Measurements from ENCODE around the gene VPS35L. TPM values are rescaled to one million over a fixed set of nuclear protein-coding genes. Genes with fewer than 3 reads are reported as not detected.

Gene VPS35L
- total RNA-seq, 1 experiment from 2014 or later: 11.7 TPM

DNA sequence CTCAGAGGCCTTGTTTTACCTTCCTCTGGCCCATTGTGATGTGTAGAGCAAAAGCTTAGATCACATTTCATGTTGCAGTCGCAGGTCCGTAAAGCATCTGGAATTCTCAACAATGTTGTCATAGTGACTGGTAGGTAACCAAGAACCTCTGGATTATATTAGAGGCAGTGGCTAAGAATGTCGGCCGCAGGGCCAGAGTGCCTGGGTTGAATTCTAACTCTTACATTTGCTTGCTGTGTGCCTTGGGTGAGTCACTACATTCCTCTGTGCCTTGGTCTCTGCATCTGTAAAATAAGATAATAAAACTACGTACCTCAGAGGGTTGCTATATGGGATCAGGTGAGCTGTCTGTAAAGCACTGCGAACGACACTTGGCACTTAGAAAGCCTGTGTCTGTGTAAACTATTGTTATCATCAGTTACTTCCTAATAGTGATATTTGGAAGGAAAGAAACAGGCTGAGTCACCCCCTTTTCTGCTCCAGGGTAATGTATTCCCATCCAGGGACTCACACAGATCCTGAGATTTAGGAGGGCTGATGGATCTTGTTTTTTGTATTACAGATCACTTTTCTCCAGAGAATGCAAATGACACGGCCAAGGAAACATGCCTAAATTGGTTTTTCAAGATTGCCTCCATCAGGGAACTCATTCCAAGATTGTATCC lies 52.2 kb downstream of the VPS35L start:
- Histone ChIP-seq H4K20me1 (ENCODE audit: insufficient read depth) (no peaks in the 10 kb centered on the region), H3K9me3 (ENCODE audit: insufficient read depth, low read depth) (no peaks in the 10 kb centered on the region), H3K4me3 (no peak overlapping the region), H3K36me3 (ENCODE audit: low read depth) (no peaks in the 10 kb centered on the region), H3K4me1 (replicated peaks; ENCODE audit: insufficient read depth) (peaks cover 52% of the 10 kb centered on the region), H3K9me2 (ENCODE audit: insufficient read depth) (no peaks in the 10 kb centered on the region), H3K27ac (peak overlapping the region; percentile 38; the same call in 1 of the 2 replicates), H3F3A (ENCODE audit: insufficient read depth, low read depth) (peaks cover 43% of the 10 kb centered on the region), H3K4me2 (peak overlapping the region; percentile 63), H2AFZ (no peak overlapping the region), H3K79me2 (ENCODE audit: low read depth) (no peaks in the 10 kb centered on the region), H3K27me3 (ENCODE audit: insufficient read depth, low read depth) (no peaks in the 10 kb centered on the region)
- POLR2A ChIA-PET (ENCODE audit: unreplicated experiment): interaction anchor here (0.6 kb wide), 1 partner anchor 280 kb away, joined by 3 read pairs; no protein-coding TSS in a partner anchor
- DNase-seq: peak; percentile 73 to 85
- TF ChIP-seq EZH2 (IDR thresholded peaks at IDR 0.05; ENCODE audit: low read depth) (no peak), CTCF (conservative IDR thresholded peaks at IDR 0.05) (no peak)
- intact Hi-C loops (cut with micrococcal nuclease; ENCODE audit: unreplicated experiment): loop anchor here (5.0 to 10.0 kb wide), 2 partner anchors 75 to 197 kb away; no protein-coding TSS in a partner anchor
- CTCF ChIA-PET: interaction anchor here (0.6 to 1.0 kb wide), 3 partner anchors 23 to 282 kb away, joined by 4 read pairs; no protein-coding TSS in a partner anchor
- BruUV-seq (replicated peaks): no TSS peak

- no peaks in the 10 kb centered on the region for H4K20me1 ChIP-seq (ENCODE audit: insufficient read depth)
- no peak overlapping the region for H3K27ac ChIP-seq
- peaks cover 41% of the 10 kb centered on the region for H3F3A ChIP-seq (ENCODE audit: insufficient read depth, low read depth)
- intact Hi-C loops (cut with micrococcal nuclease; ENCODE audit: unreplicated experiment): loop anchor here (5.0 to 10.0 kb wide), 2 partner anchors 73 to 195 kb away; no protein-coding TSS in a partner anchor
- peak in 1 of 2 experiments; percentile 17 for DNase-seq
- peaks cover 47% of the 10 kb centered on the region for H3K4me1 ChIP-seq (replicated peaks; ENCODE audit: insufficient read depth)
- H3K4me2 ChIP-seq: no peak overlapping the region
- H3K79me2 ChIP-seq (ENCODE audit: low read depth): no peaks in the 10 kb centered on the region
- no peak overlapping the region for H3K4me3 ChIP-seq
- no peaks in the 10 kb centered on the region for H3K9me3 ChIP-seq (ENCODE audit: insufficient read depth, low read depth)
- CTCF ChIA-PET: no interaction called here
- H3K9me2 ChIP-seq (ENCODE audit: insufficient read depth): no peaks in the 10 kb centered on the region
- TF ChIP-seq EZH2 (IDR thresholded peaks at IDR 0.05; ENCODE audit: low read depth) (no peak), CTCF (conservative IDR thresholded peaks at IDR 0.05) (no peak)
- no peaks in the 10 kb centered on the region for H3K27me3 ChIP-seq (ENCODE audit: insufficient read depth, low read depth)
- no peaks in the 10 kb centered on the region for H3K36me3 ChIP-seq (ENCODE audit: low read depth)
- POLR2A ChIA-PET (ENCODE audit: unreplicated experiment): interaction anchor here (0.7 kb wide), 1 partner anchor 20 kb away, joined by 3 read pairs; no protein-coding TSS in a partner anchor
- no peak overlapping the region for H2AFZ ChIP-seq
- no TSS peak for BruUV-seq (replicated peaks)
Observed at GRCh38 chr16:19609359-19609758, 53.9 kb downstream of the VPS35L start.

- Histone ChIP-seq H3K4me2 (no peak overlapping the region), H3K36me3 (ENCODE audit: low read depth) (no peaks in the 10 kb centered on the region), H3K9me2 (ENCODE audit: insufficient read depth) (no peaks in the 10 kb centered on the region), H3F3A (ENCODE audit: insufficient read depth, low read depth) (peaks cover 33% of the 10 kb centered on the region), H3K27me3 (ENCODE audit: insufficient read depth, low read depth) (no peaks in the 10 kb centered on the region), H3K4me3 (no peak overlapping the region), H3K79me2 (ENCODE audit: low read depth) (no peaks in the 10 kb centered on the region), H3K9me3 (ENCODE audit: insufficient read depth, low read depth) (no peaks in the 10 kb centered on the region), H4K20me1 (ENCODE audit: insufficient read depth) (no peaks in the 10 kb centered on the region), H3K27ac (no peak overlapping the region), H2AFZ (no peak overlapping the region), H3K4me1 (replicated peaks; ENCODE audit: insufficient read depth) (peaks cover 39% of the 10 kb centered on the region)
- ChIA-PET CTCF (no interaction called here), POLR2A (ENCODE audit: unreplicated experiment) (interaction anchor here (0.7 kb wide), 1 partner anchor 100 kb away, joined by 4 read pairs; no protein-coding TSS in a partner anchor)
- BruUV-seq (replicated peaks): no TSS peak
- no peak for TF ChIP-seq EZH2 (IDR thresholded peaks at IDR 0.05; ENCODE audit: low read depth)
- no peak for TF ChIP-seq CTCF (conservative IDR thresholded peaks at IDR 0.05)
- intact Hi-C loops (cut with micrococcal nuclease; ENCODE audit: unreplicated experiment): no loop called here
- DNase-seq: no peak
Observed at GRCh38 chr16:19610200-19610599, 54.7 kb downstream of the VPS35L start.
